MCF 10A (cell line): ENCODE measurements around the gene MRGPRX2. TPM values are rescaled to one million over a fixed set of nuclear protein-coding genes. Genes with fewer than 3 reads are reported as not detected.

Source experiments
- BruUV-seq: library from RNA; stranded (reverse); fragments of 400-500 nt; replicated peaks from 2 replicates; lab custom pipeline; 2021; lab: Mats Ljungman, UMichigan
- CTCF ChIA-PET: fragments of 300-600 bp; sonication (Branson Sonifier 250); formaldehyde crosslinking; extraction: SDS; loops from one replicate; lab custom pipeline; 2021; ENCODE audit warnings: antibody characterized with exemption, inconsistent platforms; lab: Yijun Ruan, JAX
- POLR2A ChIA-PET: fragments of 300-600, 350-650 bp; sonication (Branson Sonifier 250); formaldehyde crosslinking; extraction: SDS; loops from one replicate; lab custom pipeline; 2020; ENCODE audit warnings: antibody characterized with exemption, inconsistent platforms; lab: Yijun Ruan, JAX
- DNase-seq: peaks from one replicate; pipeline ENCODE4 v3.0.0-alpha.2; 2018; ENCODE audit not compliant: unreplicated experiment
- H3K27ac Mint-ChIP-seq: one replicate; pipeline ENCODE4 v1.8.0; 2022; ENCODE audit warnings: mild to moderate bottlenecking, low read depth, mixed read lengths; ENCODE audit not compliant: unreplicated experiment
- H3K27me3 Mint-ChIP-seq: one replicate; pipeline ENCODE4 v1.8.0; 2022; ENCODE audit warnings: mixed read lengths; ENCODE audit not compliant: insufficient read depth, unreplicated experiment
- H3K36me3 Mint-ChIP-seq: one replicate; pipeline ENCODE4 v1.8.0; 2022; ENCODE audit warnings: mild to moderate bottlenecking, moderate library complexity, mixed read lengths; ENCODE audit not compliant: insufficient read depth, unreplicated experiment
- H3K4me1 Mint-ChIP-seq: one replicate; pipeline ENCODE4 v1.8.0; 2022; ENCODE audit warnings: mixed read lengths; ENCODE audit not compliant: insufficient read depth, unreplicated experiment
- H3K4me3 Mint-ChIP-seq: one replicate; pipeline ENCODE4 v1.8.0; 2022; ENCODE audit warnings: mild to moderate bottlenecking, moderate library complexity, mixed read lengths; ENCODE audit not compliant: unreplicated experiment
- H3K9me3 Mint-ChIP-seq: one replicate; pipeline ENCODE4 v1.8.0; 2022; ENCODE audit warnings: mixed read lengths; ENCODE audit not compliant: unreplicated experiment
- intact Hi-C: fragments of 100-400 bp; cut with micrococcal nuclease; formaldehyde crosslinking; loops from 2 replicates; pipeline ENCODE4 v1.14.1; 2022
- total RNA-seq: library from RNA; stranded (reverse); gene quantifications from 2 replicates; pipeline ENCODE4 v1.2.3, GENCODE V29; 2022
- TF ChIP-seq, protein P1 (sequence below): fragments of 200-600 bp; IDR thresholded peaks from one replicate; pipeline ENCODE4 v1.8.0; 2022; ENCODE audit warnings: antibody characterized with exemption, mild to moderate bottlenecking; ENCODE audit not compliant: unreplicated experiment

Gene MRGPRX2
- total RNA-seq, 1 experiment from 2014 or later, result not detected

- Mint-ChIP-seq H3K4me1 (peaks cover 7% of the 10 kb centered on the region), H3K36me3 (no peaks in the 10 kb centered on the region), H3K9me3 (no peaks in the 10 kb centered on the region), H3K27me3 (peaks cover 78% of the 10 kb centered on the region), H3K27ac (no peak overlapping the region), H3K4me3 (no peak overlapping the region)
- intact Hi-C loops, result no loop called here
- ChIA-PET CTCF (interaction anchor here (1.2 to 2.5 kb wide), 3 partner anchors 25 to 157 kb away, joined by 3 to 7 read pairs (median 7); no protein-coding TSS in a partner anchor), POLR2A (interaction anchor here (0.9 kb wide), 2 partner anchors 20 to 22 kb away, joined by 4 to 5 read pairs; no protein-coding TSS in a partner anchor)
- DNase-seq, result no peak
- BruUV-seq, result no TSS peak
- TF ChIP-seq, protein P1, sequence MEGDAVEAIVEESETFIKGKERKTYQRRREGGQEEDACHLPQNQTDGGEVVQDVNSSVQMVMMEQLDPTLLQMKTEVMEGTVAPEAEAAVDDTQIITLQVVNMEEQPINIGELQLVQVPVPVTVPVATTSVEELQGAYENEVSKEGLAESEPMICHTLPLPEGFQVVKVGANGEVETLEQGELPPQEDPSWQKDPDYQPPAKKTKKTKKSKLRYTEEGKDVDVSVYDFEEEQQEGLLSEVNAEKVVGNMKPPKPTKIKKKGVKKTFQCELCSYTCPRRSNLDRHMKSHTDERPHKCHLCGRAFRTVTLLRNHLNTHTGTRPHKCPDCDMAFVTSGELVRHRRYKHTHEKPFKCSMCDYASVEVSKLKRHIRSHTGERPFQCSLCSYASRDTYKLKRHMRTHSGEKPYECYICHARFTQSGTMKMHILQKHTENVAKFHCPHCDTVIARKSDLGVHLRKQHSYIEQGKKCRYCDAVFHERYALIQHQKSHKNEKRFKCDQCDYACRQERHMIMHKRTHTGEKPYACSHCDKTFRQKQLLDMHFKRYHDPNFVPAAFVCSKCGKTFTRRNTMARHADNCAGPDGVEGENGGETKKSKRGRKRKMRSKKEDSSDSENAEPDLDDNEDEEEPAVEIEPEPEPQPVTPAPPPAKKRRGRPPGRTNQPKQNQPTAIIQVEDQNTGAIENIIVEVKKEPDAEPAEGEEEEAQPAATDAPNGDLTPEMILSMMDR, result no peak
These were observed 42.0 kb upstream of the MRGPRX2 start for GRCh38 chr11:19102521-19102900.

DNA sequence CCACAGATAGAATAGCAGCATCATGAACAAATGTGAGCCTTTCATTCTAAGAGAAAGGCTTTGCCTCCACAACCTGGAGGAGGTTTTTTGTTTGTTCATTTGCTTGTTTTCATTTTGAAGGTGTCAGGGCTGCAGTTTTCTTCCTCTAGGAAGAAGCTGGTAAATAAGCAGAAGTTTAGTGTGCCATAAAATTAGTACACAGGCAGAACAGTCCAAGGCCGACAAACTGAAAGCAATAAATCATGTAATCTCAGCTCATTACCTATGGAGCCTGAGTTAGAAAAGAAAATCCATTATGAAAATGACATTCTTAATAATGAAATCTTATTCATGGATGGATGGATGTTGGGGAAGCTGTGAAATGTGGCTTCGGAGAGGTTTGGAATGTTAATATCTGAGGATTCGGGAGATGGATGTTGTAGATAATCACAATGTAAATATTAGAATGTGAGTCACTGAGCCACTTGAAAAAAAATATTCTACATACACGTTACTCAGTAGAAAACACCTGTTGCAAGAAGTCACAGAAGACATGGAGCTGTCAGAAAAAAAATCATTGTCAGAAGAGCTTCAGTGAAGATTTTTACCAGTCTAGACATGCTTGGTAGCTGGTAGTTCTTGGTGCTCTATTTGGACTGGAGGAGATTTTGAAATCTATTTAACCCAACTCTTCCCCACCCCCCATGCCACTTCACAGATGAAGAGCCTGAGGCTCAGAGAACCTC is 41.4 kb upstream of the MRGPRX2 start:
- Mint-ChIP-seq H3K27me3 (peaks cover 83% of the 10 kb centered on the region), H3K36me3 (no peaks in the 10 kb centered on the region), H3K27ac (no peak overlapping the region), H3K9me3 (no peaks in the 10 kb centered on the region), H3K4me3 (no peak overlapping the region), H3K4me1 (peaks cover 7% of the 10 kb centered on the region)
- BruUV-seq, result no TSS peak
- intact Hi-C loops, result no loop called here
- CTCF ChIA-PET, result interaction anchor here (0.6 to 2.5 kb wide), 4 partner anchors 25 to 158 kb away, joined by 3 to 7 read pairs (median 5); no protein-coding TSS in a partner anchor
- peak; percentile 14 for DNase-seq
- TF ChIP-seq, protein P1, result no peak
- POLR2A ChIA-PET, result interaction anchor here (0.9 kb wide), 2 partner anchors 20 to 21 kb away, joined by 4 to 5 read pairs; no protein-coding TSS in a partner anchor

DNA sequence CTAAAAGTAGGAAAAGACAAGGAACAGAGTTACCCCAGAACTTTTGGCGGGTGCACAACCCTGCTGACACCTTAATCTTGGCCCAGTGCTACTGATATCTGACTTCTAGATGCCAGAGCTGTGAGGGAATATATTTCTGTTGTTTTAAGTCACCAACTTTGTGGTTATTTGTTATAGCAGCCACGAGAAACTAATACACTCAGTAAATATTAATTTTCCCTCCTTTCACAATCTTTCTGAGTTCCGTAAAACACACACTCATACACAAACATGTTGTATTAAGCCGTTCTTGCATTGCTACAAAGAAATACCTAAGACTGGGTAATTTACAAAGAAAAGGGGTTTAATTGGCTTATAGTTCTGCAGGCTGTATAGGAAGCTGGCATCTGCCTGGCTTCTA is 40.4 kb upstream of the MRGPRX2 start:
- TF ChIP-seq, protein P1, result no peak
- CTCF ChIA-PET, result interaction anchor here (0.6 to 2.1 kb wide), 6 partner anchors 9 to 1253 kb away, joined by 3 to 7 read pairs (median 4); no protein-coding TSS in a partner anchor
- Mint-ChIP-seq H3K27me3 (peaks cover 94% of the 10 kb centered on the region), H3K36me3 (no peaks in the 10 kb centered on the region), H3K4me3 (no peak overlapping the region), H3K9me3 (no peaks in the 10 kb centered on the region), H3K27ac (no peak overlapping the region), H3K4me1 (peaks cover 7% of the 10 kb centered on the region)
- intact Hi-C loops, result no loop called here
- POLR2A ChIA-PET, result interaction anchor here (1.2 kb wide), 1 partner anchor 16 kb away, joined by 5 read pairs; the partner anchor contains the start of gene ZDHHC13
- BruUV-seq, result no TSS peak
- DNase-seq, result no peak

DNA sequence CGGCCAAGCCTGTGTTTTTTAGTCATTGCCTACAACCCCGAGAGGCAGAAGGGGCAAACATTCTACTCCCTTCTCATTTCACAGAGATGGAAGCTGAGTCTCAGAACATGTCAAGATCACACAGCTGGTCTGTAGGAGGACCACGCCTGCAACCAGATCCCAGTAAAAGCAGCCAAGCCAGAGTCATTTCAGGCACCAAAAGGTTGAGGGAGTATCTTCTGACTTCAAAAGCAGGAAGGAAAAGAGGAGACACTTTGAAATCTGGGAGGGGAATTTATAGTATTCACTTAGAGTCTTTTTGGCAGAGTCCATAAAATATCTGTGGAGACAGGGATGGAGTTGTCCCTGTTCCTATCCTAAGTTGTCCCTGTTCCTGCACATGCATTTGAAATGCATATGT is 38.6 kb upstream of the MRGPRX2 start:
- no peak overlapping the region for H3K4me3 Mint-ChIP-seq
- H3K27ac Mint-ChIP-seq, result no peak overlapping the region
- peaks cover 9% of the 10 kb centered on the region for H3K4me1 Mint-ChIP-seq
- ChIA-PET CTCF (interaction anchor here (0.6 kb wide), 1 partner anchor 806 kb away, joined by 3 read pairs; no protein-coding TSS in a partner anchor), POLR2A (interaction anchor here (1.0 kb wide), 1 partner anchor 133 kb away, joined by 4 read pairs; no protein-coding TSS in a partner anchor)
- intact Hi-C loops, result no loop called here
- peaks cover 92% of the 10 kb centered on the region for H3K27me3 Mint-ChIP-seq
- H3K9me3 Mint-ChIP-seq, result no peaks in the 10 kb centered on the region
- no peaks in the 10 kb centered on the region for H3K36me3 Mint-ChIP-seq
- TF ChIP-seq, protein P1, result no peak
- no peak for DNase-seq
- BruUV-seq, result no TSS peak
